K562 (cell line): ENCODE measurements around the gene PDZD8. TPM values are rescaled to one million over a fixed set of nuclear protein-coding genes. Genes with fewer than 3 reads are reported as not detected.

Experiments
- ATAC-seq: fragments of 200-7000 bp; cut with Tn5 transposase; 3 replicates; pipeline ENCODE4 v1.9.1; 2020; ENCODE audit warnings: moderate library complexity
- BruUV-seq: library from RNA; stranded (reverse); fragments of 400-500 nt; replicated peaks from 2 replicates; lab custom pipeline; 2021; lab: Mats Ljungman, UMichigan
- CTCF ChIA-PET: fragments of 300-600 bp; formaldehyde crosslinking; extraction: SDS; loops from one replicate; lab custom pipeline; 2021; ENCODE audit warnings: low intra/inter-chr PET ratio; lab: Yijun Ruan, JAX
- POLR2A ChIA-PET: fragments of 300-600, 350-650 bp; sonication (Branson Sonifier 250); formaldehyde crosslinking; extraction: SDS; loops from one replicate; lab custom pipeline; 2021; ENCODE audit warnings: antibody characterized with exemption, inconsistent platforms; lab: Yijun Ruan, JAX
- DNase-seq, 4 experiments: peaks; one replicate each; pipeline versions ENCODE4 v3.0.0 to v3.0.0-alpha.2; 2011 to 2018; ENCODE audit warnings: low spot score in 3 of 4, mixed read lengths in 3 of 4; ENCODE audit errors: extremely low read depth in 1 of 4
- FAIRE-seq: peaks from 2 replicates; lab custom pipeline; 2011; peaks lifted over from hg19 to GRCh38; lab: Jason Lieb, UNC
- H2AFZ ChIP-seq: 2 replicates; pipeline ENCODE4 v1.6.0; 2011; ENCODE audit warnings: low read depth, low read length, control low read depth, inconsistent platforms
- H3K27ac ChIP-seq: fragments of 200-600 bp; 3 replicates; pipeline ENCODE4 v1.8.0; 2011; ENCODE audit warnings: low read depth, mild to moderate bottlenecking, control low read depth, inconsistent platforms, low read length, moderate library complexity, mixed read lengths; ENCODE audit errors: extremely low read depth
- H3K27me3 ChIP-seq, 2 experiments: fragments of 300-600 bp in 1 of 2; 2 replicates in 1 of 2; 3 replicates in 1 of 2; pipeline versions ENCODE4 v1.6.0 to v1.8.0; 2011; ENCODE audit warnings: inconsistent platforms in 2 of 2, low read length in 2 of 2, mild to moderate bottlenecking in 1 of 2, mixed read lengths in 1 of 2, moderate library complexity in 1 of 2; ENCODE audit not compliant: control insufficient read depth in 2 of 2, insufficient read depth in 2 of 2
- H3K36me3 ChIP-seq: fragments of 300-600 bp; 3 replicates; pipeline ENCODE4 v1.8.0; 2011; ENCODE audit warnings: mild to moderate bottlenecking, low read length, inconsistent platforms; ENCODE audit not compliant: control insufficient read depth, insufficient read depth
- H3K4me1 ChIP-seq, 2 experiments: fragments of 200-600 bp in 1 of 2; replicated peaks in 1 of 2; 2 replicates in 1 of 2; 3 replicates in 1 of 2; pipeline versions ENCODE4 v1.5.1 to v1.8.0; 2011; ENCODE audit warnings: inconsistent platforms in 2 of 2, low read length in 2 of 2, mild to moderate bottlenecking in 1 of 2, mixed read lengths in 1 of 2, moderate library complexity in 1 of 2; ENCODE audit not compliant: control insufficient read depth in 2 of 2, insufficient read depth in 2 of 2
- H3K4me2 ChIP-seq: 2 replicates; pipeline ENCODE4 v1.6.1; 2011; ENCODE audit warnings: low read length, control low read depth, inconsistent platforms, mixed read lengths; ENCODE audit not compliant: insufficient read depth
- H3K4me3 ChIP-seq: fragments of 200-600 bp; sonication (generic), shearing (Covaris generic); 2 replicates; pipeline ENCODE4 v1.5.1; 2016; ENCODE audit warnings: control low read depth, inconsistent platforms
- H3K79me2 ChIP-seq: fragments of 200-600 bp; 3 replicates; pipeline ENCODE4 v1.8.0; 2011; ENCODE audit warnings: low read length, inconsistent platforms; ENCODE audit not compliant: control insufficient read depth, insufficient read depth
- H3K9ac ChIP-seq, 2 experiments: 2 replicates each; pipeline versions ENCODE4 v1.6.0 to v1.6.1; 2011; ENCODE audit warnings: low read depth in 2 of 2, low read length in 2 of 2, control low read depth in 1 of 2, inconsistent platforms in 1 of 2, mild to moderate bottlenecking in 1 of 2, mixed read lengths in 1 of 2; ENCODE audit not compliant: insufficient read depth in 1 of 2
- H3K9me1 ChIP-seq: one replicate; pipeline ENCODE4 v1.6.0; 2011; ENCODE audit warnings: inconsistent platforms, mild to moderate bottlenecking, low read length, moderate library complexity; ENCODE audit not compliant: control insufficient read depth, insufficient read depth
- H3K9me3 ChIP-seq: replicated peaks from 2 replicates; pipeline ENCODE4 v1.5.1; 2011; ENCODE audit warnings: low read depth, low read length, inconsistent platforms; ENCODE audit not compliant: control insufficient read depth, insufficient read depth
- H4K20me1 ChIP-seq: replicated peaks from 2 replicates; pipeline ENCODE4 v1.6.1; 2011; ENCODE audit warnings: low read length, inconsistent platforms, mixed read lengths; ENCODE audit not compliant: control insufficient read depth, insufficient read depth
- ATF1 ChIP-seq, 2 experiments: fragments of 450-650 bp in 1 of 2; IDR thresholded peaks; 2 replicates each; pipeline ENCODE4 v1.6.1; 2016; ENCODE audit warnings: missing compliant biosample characterization in 1 of 2, missing genetic modification characterization in 1 of 2
- CHD1 ChIP-seq: fragments of 200-600 bp; sonication (generic); IDR thresholded peaks from one replicate; pipeline ENCODE4 v1.6.1; 2012; ENCODE audit warnings: mild to moderate bottlenecking, moderate library complexity, low read length, inconsistent platforms
- CREM ChIP-seq: IDR thresholded peaks from 2 replicates; pipeline ENCODE4 v1.6.1; 2014; ENCODE audit warnings: antibody characterized with exemption, low read depth
- KAT7 ChIP-seq: sonication (generic); formaldehyde crosslinking; IDR thresholded peaks from 2 replicates; pipeline ENCODE4 v1.8.0; 2022; ENCODE audit warnings: missing genetic modification reagents, mild to moderate bottlenecking, borderline replicate concordance
- RBFOX2 ChIP-seq: fragments of 200-400 bp; formaldehyde crosslinking; IDR thresholded peaks from 2 replicates; pipeline ENCODE4 v1.6.1; 2017; ENCODE audit warnings: low read depth, mild to moderate bottlenecking, low read length, moderate library complexity
- SAP30 ChIP-seq: fragments of 200-600 bp; sonication (generic); IDR thresholded peaks from 2 replicates; pipeline ENCODE4 v1.6.1; 2012; ENCODE audit warnings: borderline replicate concordance, low read depth, mild to moderate bottlenecking, moderate library complexity, low read length, control low read depth, inconsistent platforms; ENCODE audit not compliant: insufficient read depth, poor library complexity, severe bottlenecking
- WGBS: fragments of 100-300 bp; shearing (Covaris generic); methylation state at CpG from one replicate; pipeline ENCODE4 v1.1.6; 2016; ENCODE audit warnings: low coverage, mixed read lengths; ENCODE audit not compliant: insufficient coverage; ENCODE audit errors: missing lambda C conversion rate; 5-methylcytosine and 5-hydroxymethylcytosine counted together
- in situ Hi-C: fragments of 300-500 bp; cut with MboI; formaldehyde crosslinking; loops from 4 replicates; pipeline ENCODE4 v1.15.0; 2018; ENCODE audit warnings: inconsistent platforms, mixed read lengths
- intact Hi-C: fragments of 100-400 bp; cut with micrococcal nuclease; formaldehyde crosslinking; loops from 2 replicates; pipeline ENCODE4 v1.14.2; 2022
- polyA plus RNA-seq, 8 experiments: library from polyadenylated mRNA; depleted of rRNA in 4 of 8; stranded (reverse) in 5 of 8; unstranded in 3 of 8; fragments of >200 nt; fragmentation: Nextera tagmentation in 2 of 8; fragmentation: Illumina TruSeq in 1 of 8; extraction: Ambion mirVana in 2 of 8; extraction: Trizol in 1 of 8; gene quantifications; 2 replicates each; pipeline versions ENCODE4 v1.2.1 to v1.2.3, GENCODE V29; 2011 to 2014; ENCODE audit warnings: inconsistent platforms in 1 of 8, missing spikeins in 1 of 8
- total RNA-seq, 7 experiments: library from RNA; depleted of rRNA in 6 of 7; stranded (reverse); fragments of >200 nt in 6 of 7; fragmentation: Illumina TruSeq in 2 of 7; extraction: Trizol in 2 of 7; gene quantifications; 2 replicates each; pipeline versions ENCODE4 v1.2.1 to v1.2.3, GENCODE V29; 2011 to 2021; ENCODE audit warnings: low replicate concordance in 1 of 7
- TF ChIP-seq, protein P1 (sequence below), 2 experiments: IDR thresholded peaks; 2 replicates each; pipeline ENCODE4 v1.6.1; 2012; ENCODE audit warnings: improper control_type of control experiment in 2 of 2, low read depth in 2 of 2, low read length in 2 of 2, borderline replicate concordance in 1 of 2
- TF ChIP-seq, protein P2 (sequence below): sonication (generic); formaldehyde crosslinking; IDR thresholded peaks from 2 replicates; pipeline ENCODE4 v1.8.0; 2022; ENCODE audit warnings: mild to moderate bottlenecking, missing genetic modification reagents

The PDZD8 gene
- total and polyA plus RNA-seq, 9 of the 15 experiments (the other 6 are each of a cell fraction or from before 2014, with no cell fraction given), result 5.5 to 53.4 (median 36.8) TPM

DNA sequence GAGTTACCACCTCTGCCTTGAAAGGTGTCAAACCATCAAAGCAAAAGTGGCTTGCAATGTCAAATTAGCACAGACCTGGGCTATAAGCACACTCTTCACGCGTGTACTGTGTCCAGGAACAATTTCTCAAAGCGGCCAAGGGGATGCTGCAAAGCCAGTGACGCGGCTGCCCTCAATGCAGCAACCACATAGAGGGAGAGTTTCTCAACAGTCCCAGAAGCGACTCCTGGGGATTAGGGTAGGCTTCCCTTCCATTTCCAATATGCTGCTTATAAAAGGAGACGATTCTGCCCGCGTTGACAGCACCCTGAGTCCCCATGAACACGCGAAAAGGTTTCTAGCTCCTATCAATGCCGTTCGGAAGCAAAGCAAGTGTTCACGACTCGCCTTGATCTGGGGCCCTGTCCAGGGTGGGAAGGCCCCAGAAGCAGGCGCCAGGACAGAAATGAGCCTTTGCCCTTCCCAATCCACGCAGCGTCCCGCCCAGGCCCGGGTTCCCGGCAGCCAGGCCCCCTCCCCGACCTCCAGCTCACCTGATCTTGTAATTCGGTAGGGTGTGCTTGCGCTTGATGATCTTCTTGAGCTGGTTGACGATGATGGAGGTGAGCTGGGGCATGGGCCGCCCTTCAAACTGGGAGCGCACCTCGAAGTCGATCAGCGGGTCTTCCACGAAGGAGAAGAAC, 1.3 kb downstream of the PDZD8 start:
- H3K27me3 ChIP-seq, result no peaks in the 10 kb centered on the region
- FAIRE-seq, result peak; percentile 66
- POLR2A ChIA-PET, result interaction anchor here (0.8 to 1.7 kb wide), 4 partner anchors 9 to 35 kb away, joined by 3 to 7 read pairs (median 4); no protein-coding TSS in a partner anchor
- TF ChIP-seq SAP30 (peak; percentile 40), ATF1 (CRISPR knock-in tag; IDR thresholded peaks at IDR 0.05) (no peak), ATF1 (tag; IDR thresholded peaks at IDR 0.05) (peak; percentile 49), KAT7 (CRISPR knock-in tag) (0 out of 2 replicates have a peak, but pooled peaks have one; percentile 43), CREM (peak; percentile 8; the same call in 1 of the 2 replicates), CHD1 (peak; percentile 46), RBFOX2 (0 out of 2 replicates have a peak, but pooled peaks have one; percentile 27)
- TF ChIP-seq, protein P1, sequence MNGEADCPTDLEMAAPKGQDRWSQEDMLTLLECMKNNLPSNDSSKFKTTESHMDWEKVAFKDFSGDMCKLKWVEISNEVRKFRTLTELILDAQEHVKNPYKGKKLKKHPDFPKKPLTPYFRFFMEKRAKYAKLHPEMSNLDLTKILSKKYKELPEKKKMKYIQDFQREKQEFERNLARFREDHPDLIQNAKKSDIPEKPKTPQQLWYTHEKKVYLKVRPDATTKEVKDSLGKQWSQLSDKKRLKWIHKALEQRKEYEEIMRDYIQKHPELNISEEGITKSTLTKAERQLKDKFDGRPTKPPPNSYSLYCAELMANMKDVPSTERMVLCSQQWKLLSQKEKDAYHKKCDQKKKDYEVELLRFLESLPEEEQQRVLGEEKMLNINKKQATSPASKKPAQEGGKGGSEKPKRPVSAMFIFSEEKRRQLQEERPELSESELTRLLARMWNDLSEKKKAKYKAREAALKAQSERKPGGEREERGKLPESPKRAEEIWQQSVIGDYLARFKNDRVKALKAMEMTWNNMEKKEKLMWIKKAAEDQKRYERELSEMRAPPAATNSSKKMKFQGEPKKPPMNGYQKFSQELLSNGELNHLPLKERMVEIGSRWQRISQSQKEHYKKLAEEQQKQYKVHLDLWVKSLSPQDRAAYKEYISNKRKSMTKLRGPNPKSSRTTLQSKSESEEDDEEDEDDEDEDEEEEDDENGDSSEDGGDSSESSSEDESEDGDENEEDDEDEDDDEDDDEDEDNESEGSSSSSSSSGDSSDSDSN (IDR thresholded peaks at IDR 0.05; ENCODE audit: borderline replicate concordance in 1 of 2, low read depth in 2 of 2, low read length in 2 of 2), result peak in 1 of 2 experiments; percentile 8; a peak in 1 of 4 replicates
- TF ChIP-seq, protein P2, sequence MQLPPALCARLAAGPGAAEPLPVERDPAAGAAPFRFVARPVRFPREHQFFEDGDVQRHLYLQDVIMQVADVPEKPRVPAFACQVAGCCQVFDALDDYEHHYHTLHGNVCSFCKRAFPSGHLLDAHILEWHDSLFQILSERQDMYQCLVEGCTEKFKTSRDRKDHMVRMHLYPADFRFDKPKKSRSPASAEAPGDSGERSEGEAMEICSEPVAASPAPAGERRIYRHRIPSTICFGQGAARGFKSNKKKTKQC, result no peak

More for the DNA sequence above, 1.3 kb downstream of the PDZD8 start:
- peaks cover 11 to 31% of the 10 kb centered on the region in 2 experiments; a peak in 4 of 5 replicates for H3K4me1 ChIP-seq
- in situ Hi-C loops (no loop called here), intact Hi-C loops (loop anchor here (2.0 kb wide), 1 partner anchor 35 kb away; no protein-coding TSS in a partner anchor)
- peak overlapping the region; percentile 92 for H3K4me3 ChIP-seq
- peaks cover 19% of the 10 kb centered on the region for H4K20me1 ChIP-seq
- no peaks in the 10 kb centered on the region for H3K9me1 ChIP-seq
- H2AFZ ChIP-seq, result no peak overlapping the region
- BruUV-seq, result no TSS peak
- WGBS, result 1% methylated on average over 22 of the region's 31 CpGs
- peaks cover 13% of the 10 kb centered on the region; the same call in 2 of the 3 replicates for H3K36me3 ChIP-seq
- peak overlapping the region; percentile 76 to 99 for H3K9ac ChIP-seq
- H3K27ac ChIP-seq, result peak overlapping the region; percentile 83
- DNase-seq (peak in 3 of 4 experiments; percentile 14 to 61 (median 14)), ATAC-seq (peak; percentile 53)
- no peaks in the 10 kb centered on the region; the same call in 1 of the 2 replicates for H3K9me3 ChIP-seq
- H3K79me2 ChIP-seq, result peaks cover 72% of the 10 kb centered on the region
- peak overlapping the region; percentile 87 for H3K4me2 ChIP-seq
- CTCF ChIA-PET, result no interaction called here
